ENCODE results near the gene GAS2L3.

- no peak for TF ChIP-seq CTCF (IDR thresholded peaks at IDR 0.05)
- no peak for TF ChIP-seq EZH2 (IDR thresholded peaks at IDR 0.05; ENCODE audit: borderline replicate concordance, insufficient read depth, low read depth, low read length, poor library complexity, severe bottlenecking)
Observed at GRCh38 chr12:100646896-100647295, 73.4 kb downstream of the GAS2L3 start.
